HG03280 (cell line): Measurements from ENCODE around the gene PRSS2.

ENCODE experiments used
- ATAC-seq: cut with Tn5 transposase; IDR thresholded peaks from one replicate; pipeline ENCODE4 v1.9.1; 2021; ENCODE audit warnings: mild to moderate bottlenecking, moderate library complexity; ENCODE audit not compliant: unreplicated experiment

Gene PRSS2

DNA sequence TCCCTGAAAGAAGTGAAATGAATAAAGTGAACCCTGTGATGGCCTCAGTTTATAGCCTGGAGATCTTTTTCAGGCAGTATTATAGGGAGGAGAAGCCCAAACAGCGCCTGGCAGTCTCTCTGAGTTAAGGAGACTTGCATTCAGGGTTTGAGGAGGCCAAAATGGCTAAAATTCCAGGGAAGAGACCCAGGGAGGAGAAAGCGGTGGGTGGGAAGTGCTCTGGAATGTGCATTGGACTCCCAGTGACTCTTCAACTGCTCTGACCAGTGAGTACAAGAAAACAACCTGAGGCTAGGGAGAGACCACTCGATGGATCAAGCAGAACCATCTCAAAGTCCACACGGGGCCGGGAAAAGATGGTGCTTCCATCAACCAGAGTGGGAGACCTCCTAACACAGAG is 48.8 kb downstream of the PRSS2 start:
- ATAC-seq: no peak

DNA sequence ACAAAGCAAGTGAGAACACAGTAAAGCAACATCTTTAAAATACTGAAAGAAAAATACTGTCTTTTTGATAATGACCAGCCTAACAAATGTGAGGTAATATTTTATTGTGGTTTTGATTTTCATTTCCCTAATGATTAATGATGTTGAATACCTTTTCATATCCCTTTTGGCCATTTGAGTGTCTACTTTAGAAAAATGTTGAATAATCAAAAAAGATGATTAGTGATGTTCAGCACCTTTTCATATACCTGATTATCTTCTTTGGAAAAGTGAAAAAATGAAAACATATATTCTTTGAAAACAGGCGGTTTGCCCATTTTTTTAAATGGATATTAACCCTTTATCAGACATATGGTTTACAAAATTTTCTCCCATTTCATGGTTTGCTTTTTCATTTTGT is 51.9 kb downstream of the PRSS2 start:
- ATAC-seq: no peak
